HG03095 (cell line): Measurements from ENCODE around the gene KRT76.

Experiments
- ATAC-seq: cut with Tn5 transposase; IDR thresholded peaks from one replicate; pipeline ENCODE4 v1.9.1; 2021; ENCODE audit warnings: moderate library complexity; ENCODE audit not compliant: unreplicated experiment

Gene KRT76

GRCh38 chr12:52782502-52782901 lies 5.4 kb upstream of the KRT76 start:
- no peak for ATAC-seq

DNA sequence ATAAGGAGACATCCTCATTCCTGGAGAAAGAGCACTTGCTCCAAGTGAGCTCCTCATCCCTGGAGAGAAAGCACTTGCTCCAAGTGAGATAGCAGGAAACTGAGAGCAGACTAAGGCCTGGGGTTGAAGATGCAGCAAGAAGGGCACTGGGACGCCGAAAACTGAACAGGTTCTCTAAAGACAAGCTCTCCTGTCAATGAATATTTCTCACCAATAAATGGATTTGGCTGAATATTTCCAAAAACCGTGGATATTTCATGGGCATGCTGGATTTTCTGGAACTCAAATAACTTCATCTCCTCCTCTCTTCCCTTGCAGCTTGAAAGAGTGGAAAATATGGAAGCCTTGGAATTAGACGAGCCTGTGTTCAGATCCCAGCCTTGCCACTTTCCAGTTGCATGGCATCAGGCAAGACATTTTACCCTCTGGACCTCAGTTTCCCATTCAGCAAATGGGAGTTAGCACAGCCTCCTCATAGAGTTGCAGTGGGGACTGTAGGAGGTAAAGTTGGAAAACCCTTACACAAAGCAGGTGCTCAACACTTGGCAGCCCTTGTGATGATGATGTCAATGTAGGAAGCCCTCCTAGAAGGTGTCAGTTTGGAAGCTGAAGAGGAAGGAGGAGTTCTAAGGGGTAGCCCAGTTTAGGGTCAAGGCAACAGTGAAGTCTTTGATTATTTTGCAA lies 4.4 kb upstream of the KRT76 start:
- no peak for ATAC-seq

GRCh38 chr12:52779914-52780313 lies 2.8 kb upstream of the KRT76 start:
- no peak for ATAC-seq

GRCh38 chr12:52778833-52779232 lies 1.7 kb upstream of the KRT76 start:
- no peak for ATAC-seq

DNA sequence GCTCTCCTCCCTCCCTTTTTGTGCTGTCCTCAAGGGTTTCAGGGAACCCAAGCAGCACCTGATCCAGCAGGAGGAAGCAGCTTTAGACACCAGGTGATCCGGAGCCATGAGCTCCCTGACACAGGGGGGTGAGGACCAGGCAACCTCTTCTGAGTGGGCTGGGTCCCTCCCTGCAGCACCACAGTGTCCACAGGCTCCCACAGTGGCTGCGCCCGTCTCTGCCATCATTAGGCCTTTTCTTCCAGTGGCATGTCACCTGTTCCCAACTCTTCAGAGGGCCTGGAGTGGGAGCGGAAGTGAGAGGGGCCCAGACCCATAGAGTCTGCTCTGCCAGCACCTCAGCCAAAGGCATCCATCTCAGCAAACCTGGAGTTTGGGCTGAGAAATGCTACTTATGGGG lies 421 bp upstream of the KRT76 start:
- no peak for ATAC-seq

- ATAC-seq = no peak
These were observed 710 bp downstream of the KRT76 start for GRCh38 chr12:52776435-52776834.

- ATAC-seq = no peak
These were observed 2.4 kb downstream of the KRT76 start for GRCh38 chr12:52774629-52775250.

- no peak for ATAC-seq
These were observed 4.4 kb downstream of the KRT76 start for GRCh38 chr12:52772772-52773171.

DNA sequence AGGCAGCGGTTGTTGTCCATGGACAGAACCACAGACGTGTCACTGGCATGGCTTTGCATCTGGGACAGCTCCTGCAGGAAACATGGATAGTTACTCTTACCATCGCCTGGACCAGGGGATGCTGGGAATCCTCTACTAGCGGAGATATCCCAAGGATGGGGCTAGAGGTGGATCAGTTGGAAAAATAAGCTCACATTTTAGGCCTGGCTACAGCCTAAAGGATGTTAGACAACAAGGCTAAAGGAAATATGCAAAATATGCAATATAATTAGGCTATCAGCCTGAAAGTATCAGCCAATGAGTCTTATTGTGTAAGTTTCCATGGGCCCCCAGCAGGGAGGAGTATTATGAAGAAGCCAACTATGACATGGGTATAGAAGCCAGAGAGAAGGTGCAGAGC lies 5.0 kb downstream of the KRT76 start:
- no peak for ATAC-seq

DNA sequence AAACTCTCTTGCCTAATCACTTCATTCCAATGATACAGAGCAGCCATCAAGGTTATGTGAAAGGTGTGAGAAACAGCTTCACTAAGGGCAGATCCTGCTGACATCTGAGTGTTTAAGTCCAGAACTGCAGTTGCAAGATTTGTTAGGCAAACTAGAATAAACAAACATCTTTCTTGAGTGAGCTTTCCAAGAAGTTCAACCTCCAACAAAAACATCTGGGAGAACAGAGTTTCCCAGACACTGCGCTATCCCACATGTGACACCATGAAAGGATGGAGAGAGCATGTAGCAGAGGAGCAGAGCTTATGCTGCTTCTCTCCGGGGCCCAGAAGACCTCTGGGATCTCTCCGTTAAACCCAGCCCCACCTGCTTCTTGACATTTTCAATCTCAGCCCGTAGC lies 5.6 kb downstream of the KRT76 start:
- no peak for ATAC-seq

- ATAC-seq = no peak
These were observed 6.1 kb downstream of the KRT76 start for GRCh38 chr12:52771088-52771487.

GRCh38 chr12:52769946-52770345 lies 7.2 kb downstream of the KRT76 start:
- ATAC-seq = no peak

- no peak for ATAC-seq
These were observed 7.8 kb downstream of the KRT76 start for GRCh38 chr12:52769354-52769753.

DNA sequence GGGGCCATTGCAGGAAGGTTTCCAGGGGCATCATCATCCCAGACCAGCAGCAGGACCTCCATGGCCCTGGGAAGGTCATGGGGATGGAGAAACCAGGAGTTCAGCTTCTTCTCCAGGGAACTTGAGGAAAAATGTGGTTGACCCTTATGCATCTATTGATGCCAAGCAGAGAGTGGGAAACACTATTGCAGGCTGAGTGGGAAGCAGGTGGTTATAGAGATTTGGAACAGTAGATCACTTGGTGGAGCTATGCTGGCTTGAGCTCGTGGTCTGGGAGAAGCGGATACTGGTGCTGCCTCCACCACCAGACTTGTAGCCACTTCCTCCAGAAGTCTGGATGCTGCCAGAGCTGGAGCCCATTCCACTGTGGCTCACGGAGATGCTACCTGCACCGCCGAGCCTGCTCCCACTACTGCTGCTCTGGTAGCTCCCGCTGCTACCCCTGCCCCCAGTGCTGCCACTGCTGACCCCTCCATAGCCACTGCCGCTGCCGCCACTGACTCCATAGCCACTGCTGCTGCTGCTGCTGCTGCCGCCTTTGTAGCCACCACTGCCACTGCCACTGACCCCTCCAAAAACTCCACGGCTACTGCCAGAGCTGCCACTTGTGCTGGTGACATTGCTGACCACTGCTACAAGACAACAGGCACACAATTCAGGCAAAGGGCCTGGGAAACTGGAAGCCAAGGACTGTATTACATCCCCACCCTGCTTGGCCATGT lies 8.5 kb downstream of the KRT76 start:
- no peak for ATAC-seq

- no peak for ATAC-seq
These were observed 9.7 kb downstream of the KRT76 start for GRCh38 chr12:52767427-52767826.

- no peak for ATAC-seq
These were observed 10.1 kb downstream of the KRT76 start for GRCh38 chr12:52767020-52767379.

- ATAC-seq = no peak
These were observed 10.7 kb downstream of the KRT76 start for GRCh38 chr12:52766351-52767019.

GRCh38 chr12:52765702-52766101 lies 11.4 kb downstream of the KRT76 start:
- no peak for ATAC-seq

DNA sequence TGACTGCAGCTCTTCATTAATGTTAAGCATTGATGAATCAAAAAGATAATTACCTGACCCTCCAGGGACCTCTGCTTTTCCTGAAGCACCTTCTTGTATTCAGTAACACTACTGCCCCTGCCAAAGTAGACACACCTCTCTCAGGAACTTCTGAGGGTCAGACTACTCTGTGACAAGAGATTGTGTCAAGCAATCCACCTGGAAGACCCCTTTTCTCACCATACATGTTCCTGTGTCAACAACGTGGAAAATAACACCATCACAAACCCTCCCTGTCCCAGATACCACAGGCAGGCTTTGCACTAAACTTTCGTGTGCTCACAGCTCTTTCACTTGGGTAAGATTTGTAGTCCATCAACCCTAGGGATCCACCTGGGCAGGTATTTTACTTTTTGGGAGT lies 13.2 kb downstream of the KRT76 start:
- ATAC-seq = no peak

- no peak for ATAC-seq
These were observed 14.0 kb downstream of the KRT76 start for GRCh38 chr12:52763036-52763659.

GRCh38 chr12:52761802-52762201 lies 15.3 kb downstream of the KRT76 start:
- ATAC-seq = no peak
